ENCODE data around the gene TBC1D16.

- TF ChIP-seq ATF6 (CRISPR knock-in tag; IDR thresholded peaks at IDR 0.05) (no peak), CTCF (IDR thresholded peaks at IDR 0.05) (no peak), KAT7 (CRISPR knock-in tag; IDR thresholded peaks at IDR 0.05; ENCODE audit: borderline replicate concordance) (no peak), MAX (CRISPR knock-in tag; IDR thresholded peaks at IDR 0.05) (no peak), ATF1 (CRISPR knock-in tag; IDR thresholded peaks at IDR 0.05) (no peak), USF1 (CRISPR knock-in tag; IDR thresholded peaks at IDR 0.05) (no peak), E2F1 (CRISPR knock-in tag; IDR thresholded peaks at IDR 0.05) (no peak)
Measured at GRCh38 chr17:80002690-80003490, 32.8 kb downstream of the TBC1D16 start.
